Lung (tissue), 12 donors: ENCODE data around the gene TRAF3. TPM values are rescaled to one million over a fixed set of nuclear protein-coding genes. Genes with fewer than 3 reads are reported as not detected.

Experiments
- ATAC-seq: fragments of 200-7000 bp; cut with Tn5 transposase; one replicate; pipeline ENCODE4 v1.9.1; 2020; ENCODE audit warnings: moderate number of reproducible peaks; ENCODE audit not compliant: insufficient read depth, low FRiP score
- DNase-seq, 3 donors: peaks; one replicate each; pipeline ENCODE4 v3.0.0-alpha.2; 2013 to 2017
- H3K27ac ChIP-seq, 2 donors: one replicate each; pipeline ENCODE4 v1.5.1; 2013; ENCODE audit warnings: mild to moderate bottlenecking in 2 of 2, moderate library complexity in 2 of 2, control low read depth in 1 of 2, inconsistent platforms in 1 of 2, low read depth in 1 of 2, low read length in 1 of 2
- H3K27me3 ChIP-seq, 3 donors: one replicate each; pipeline ENCODE4 v1.5.1; 2013; ENCODE audit warnings: low read length in 2 of 3; ENCODE audit not compliant: control insufficient read depth in 3 of 3, insufficient read depth in 3 of 3
- H3K36me3 ChIP-seq, 4 donors: one replicate each; pipeline ENCODE4 v1.5.1; 2013; ENCODE audit warnings: low read length in 4 of 4, mild to moderate bottlenecking in 1 of 4, moderate library complexity in 1 of 4; ENCODE audit not compliant: control insufficient read depth in 4 of 4, insufficient read depth in 4 of 4
- H3K4me1 ChIP-seq, 5 donors: one replicate each; pipeline ENCODE4 v1.5.1; 2013; ENCODE audit warnings: low read length in 5 of 5, mild to moderate bottlenecking in 2 of 5, moderate library complexity in 1 of 5; ENCODE audit not compliant: control insufficient read depth in 5 of 5, insufficient read depth in 5 of 5
- H3K4me3 ChIP-seq: one replicate; pipeline ENCODE4 v1.5.1; 2013; ENCODE audit warnings: mild to moderate bottlenecking, control low read depth, moderate library complexity
- H3K9ac ChIP-seq, 2 donors: one replicate each; pipeline ENCODE4 v1.5.1; 2013; ENCODE audit warnings: low read length in 2 of 2, control low read depth in 1 of 2; ENCODE audit not compliant: insufficient read depth in 1 of 2
- H3K9me3 ChIP-seq, 4 donors: one replicate each; pipeline ENCODE4 v1.5.1; 2013; ENCODE audit warnings: low read length in 3 of 4, mild to moderate bottlenecking in 1 of 4, moderate library complexity in 1 of 4; ENCODE audit not compliant: control insufficient read depth in 4 of 4, insufficient read depth in 3 of 4
- WGBS, 2 donors: extraction: QIAGEN DNeasy Blood & Tissue Kit; methylation state at CpG; one replicate each; pipeline ENCODE4 v1.1.7; 2013; 5-methylcytosine and 5-hydroxymethylcytosine counted together
- polyA plus RNA-seq, 2 donors: library from polyadenylated mRNA; stranded (reverse); fragments of 200-250 nt; gene quantifications; one replicate each; pipeline ENCODE4 v1.2.1, GENCODE V29; 2013
- total RNA-seq, 2 donors: library from RNA; depleted of rRNA in 1 of 2; stranded (reverse); fragments of >200 nt in 1 of 2; gene quantifications; one replicate each; pipeline ENCODE4 v1.2.1, GENCODE V29; 2014 to 2021
- TF ChIP-seq, protein P1 (sequence below): IDR thresholded peaks from 2 replicates; pipeline ENCODE4 v1.5.1; 2012; ENCODE audit warnings: mild to moderate bottlenecking; ENCODE audit errors: control extremely low read depth, extremely low read depth
- donor health status: control.
- donor health status: control.
- donor health status: Bipolar disorder and iron deficiency.
- donor health status: healthy.
- donor health status: DM: yes; HTN: yes; CAD: no.

The TRAF3 gene
- total and polyA plus RNA-seq, 4 donors: 5.7 to 25.5 (median 18.7) TPM

DNA sequence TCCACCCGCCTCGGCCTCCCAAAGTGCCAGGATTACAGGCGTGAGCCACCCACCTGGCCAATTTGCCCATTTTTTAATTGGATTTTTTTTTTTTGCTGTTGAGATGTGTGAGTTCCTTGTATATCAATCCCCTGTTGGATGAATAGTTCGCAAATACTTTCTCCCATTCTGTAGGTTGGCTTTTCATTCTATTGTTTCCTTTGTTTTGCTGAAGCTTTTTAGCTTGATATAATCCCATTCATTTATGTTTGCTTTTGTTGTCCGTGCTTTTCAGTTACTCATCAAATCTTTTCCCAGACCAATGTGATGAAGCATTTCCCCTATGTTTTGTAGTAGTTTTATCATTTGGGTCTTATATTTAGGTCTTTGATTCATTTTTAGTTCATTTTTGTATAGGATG is 36.4 kb downstream of the TRAF3 start:
- TF ChIP-seq, protein P1, sequence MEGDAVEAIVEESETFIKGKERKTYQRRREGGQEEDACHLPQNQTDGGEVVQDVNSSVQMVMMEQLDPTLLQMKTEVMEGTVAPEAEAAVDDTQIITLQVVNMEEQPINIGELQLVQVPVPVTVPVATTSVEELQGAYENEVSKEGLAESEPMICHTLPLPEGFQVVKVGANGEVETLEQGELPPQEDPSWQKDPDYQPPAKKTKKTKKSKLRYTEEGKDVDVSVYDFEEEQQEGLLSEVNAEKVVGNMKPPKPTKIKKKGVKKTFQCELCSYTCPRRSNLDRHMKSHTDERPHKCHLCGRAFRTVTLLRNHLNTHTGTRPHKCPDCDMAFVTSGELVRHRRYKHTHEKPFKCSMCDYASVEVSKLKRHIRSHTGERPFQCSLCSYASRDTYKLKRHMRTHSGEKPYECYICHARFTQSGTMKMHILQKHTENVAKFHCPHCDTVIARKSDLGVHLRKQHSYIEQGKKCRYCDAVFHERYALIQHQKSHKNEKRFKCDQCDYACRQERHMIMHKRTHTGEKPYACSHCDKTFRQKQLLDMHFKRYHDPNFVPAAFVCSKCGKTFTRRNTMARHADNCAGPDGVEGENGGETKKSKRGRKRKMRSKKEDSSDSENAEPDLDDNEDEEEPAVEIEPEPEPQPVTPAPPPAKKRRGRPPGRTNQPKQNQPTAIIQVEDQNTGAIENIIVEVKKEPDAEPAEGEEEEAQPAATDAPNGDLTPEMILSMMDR: no peak
- peaks cover 0 to 13% (median 0%) of the 10 kb centered on the region in 5 donors for H3K4me1 ChIP-seq
- no peaks in the 10 kb centered on the region for H3K27me3 ChIP-seq
- H3K27ac ChIP-seq: no peak overlapping the region
- no peaks in the 10 kb centered on the region for H3K9me3 ChIP-seq
- no peaks in the 10 kb centered on the region for H3K36me3 ChIP-seq
- ATAC-seq (no peak), DNase-seq (no peak)
- H3K4me3 ChIP-seq: no peak overlapping the region
- no peak overlapping the region for H3K9ac ChIP-seq
- WGBS, 2 donors: 76 to 97% methylated on average over 5 of the region's 5 CpGs

DNA sequence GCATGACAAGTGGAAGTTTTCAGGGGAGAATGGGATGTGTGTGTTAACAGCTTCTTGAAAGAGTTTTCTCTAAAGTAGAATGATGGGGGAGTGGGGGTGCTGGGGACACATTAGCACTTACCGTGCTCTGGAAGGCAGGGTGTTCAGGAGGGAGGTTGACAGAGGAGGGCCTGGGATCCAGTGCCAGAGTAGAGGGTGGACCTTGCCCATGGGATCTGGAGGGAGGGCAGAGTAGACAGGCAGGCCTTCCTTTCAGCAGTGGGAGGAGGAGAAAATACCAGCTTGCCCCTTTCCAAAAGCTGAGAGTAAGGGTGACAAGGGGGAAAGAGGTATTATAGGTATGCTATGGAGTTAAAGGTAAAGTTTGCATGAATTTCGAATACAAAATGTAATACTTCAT is 40.1 kb downstream of the TRAF3 start:
- H3K36me3 ChIP-seq: no peaks in the 10 kb centered on the region
- DNase-seq (no peak), ATAC-seq (no peak)
- H3K27ac ChIP-seq: no peak overlapping the region
- H3K9me3 ChIP-seq: no peaks in the 10 kb centered on the region
- no peaks in the 10 kb centered on the region for H3K27me3 ChIP-seq
- TF ChIP-seq, protein P1: no peak
- 96 to 100% methylated on average over 2 of the region's 2 CpGs for WGBS, 2 donors
- no peak overlapping the region for H3K4me3 ChIP-seq
- H3K9ac ChIP-seq: no peak overlapping the region
- peaks cover 0 to 13% (median 0%) of the 10 kb centered on the region in 5 donors for H3K4me1 ChIP-seq

DNA sequence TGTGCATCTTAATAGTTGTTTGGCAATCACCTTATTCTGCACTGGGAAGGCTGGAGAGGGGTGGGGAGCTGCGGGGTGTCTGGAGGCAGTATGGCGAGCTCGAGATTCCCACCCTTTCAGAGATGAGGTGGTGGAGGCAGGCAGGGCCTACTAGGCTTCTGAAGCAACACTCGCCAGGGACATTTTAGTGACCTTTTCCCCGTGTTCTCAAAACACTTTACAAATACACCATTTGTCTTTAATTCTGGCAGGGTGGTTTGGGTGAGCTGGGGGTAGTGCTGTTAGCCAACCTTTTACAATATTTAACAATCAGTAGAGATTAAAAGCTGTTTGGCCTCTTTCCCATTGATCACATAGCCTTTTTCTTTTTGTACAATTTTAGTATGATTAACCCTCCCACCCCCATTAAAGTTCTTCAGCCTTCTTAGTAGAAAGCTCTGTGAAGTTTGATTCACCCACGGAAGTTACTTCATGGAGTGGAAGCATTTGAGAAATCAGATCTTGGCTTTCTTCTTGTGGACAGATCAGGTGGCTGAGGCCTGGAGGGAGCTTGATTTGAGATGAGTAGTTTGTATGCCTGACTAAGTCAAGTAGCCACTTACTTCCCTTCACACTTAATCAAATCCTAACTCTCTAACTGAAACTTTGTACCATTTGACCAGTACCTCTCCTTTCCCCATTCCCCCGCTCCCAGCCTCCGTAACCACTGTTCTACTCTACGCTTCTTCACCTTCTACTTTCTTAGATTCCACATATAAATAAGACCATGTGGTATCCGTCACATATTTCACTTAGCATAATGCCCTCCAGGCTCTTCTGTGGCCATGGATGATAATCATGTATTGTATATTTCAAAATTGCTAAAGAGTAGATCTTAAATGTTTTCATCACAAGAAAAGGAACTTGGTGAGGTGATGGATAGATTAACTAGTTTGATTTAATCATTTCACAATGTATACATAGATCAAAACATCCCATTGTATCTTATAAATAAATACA is 41.0 kb downstream of the TRAF3 start:
- 81 to 88% methylated on average over 10 of the region's 10 CpGs for WGBS, 2 donors
- H3K27ac ChIP-seq: no peak overlapping the region

More for the DNA sequence above, 41.0 kb downstream of the TRAF3 start:
- no peaks in the 10 kb centered on the region for H3K27me3 ChIP-seq
- no peak overlapping the region for H3K4me3 ChIP-seq
- no peak for DNase-seq
- TF ChIP-seq, protein P1: no peak
- no peaks in the 10 kb centered on the region for H3K9me3 ChIP-seq
- ATAC-seq: no peak
- H3K9ac ChIP-seq: no peak overlapping the region
- peaks cover 0 to 13% (median 0%) of the 10 kb centered on the region in 5 donors for H3K4me1 ChIP-seq
- no peaks in the 10 kb centered on the region for H3K36me3 ChIP-seq
